Liver (tissue), 9 donors: ENCODE measurements around the gene SRSF2. TPM values are rescaled to one million over a fixed set of nuclear protein-coding genes. Genes with fewer than 3 reads are reported as not detected.

ENCODE experiments used
- DNase-seq: peaks from one replicate; pipeline ENCODE4 v3.0.0-alpha.2; 2017; ENCODE audit warnings: low spot score
- H3K27ac ChIP-seq, 2 donors: one replicate each; pipeline ENCODE4 v1.7.0; 2013; ENCODE audit warnings: inconsistent platforms in 2 of 2, low read length in 2 of 2, control low read depth in 1 of 2, low read depth in 1 of 2, mild to moderate bottlenecking in 1 of 2
- H3K27me3 ChIP-seq, 4 donors: one replicate each; pipeline versions ENCODE4 v1.6.1 to v1.7.0; 2013; ENCODE audit warnings: low read length in 3 of 4, inconsistent platforms in 1 of 4, mild to moderate bottlenecking in 1 of 4, moderate library complexity in 1 of 4; ENCODE audit not compliant: control insufficient read depth in 4 of 4, insufficient read depth in 4 of 4
- H3K36me3 ChIP-seq, 4 donors: one replicate each; pipeline versions ENCODE4 v1.6.1 to v1.7.0; 2013; ENCODE audit warnings: low read length in 3 of 4, mild to moderate bottlenecking in 3 of 4, low read depth in 1 of 4, moderate library complexity in 1 of 4; ENCODE audit not compliant: control insufficient read depth in 4 of 4, insufficient read depth in 3 of 4
- H3K4me1 ChIP-seq, 4 donors: one replicate each; pipeline versions ENCODE4 v1.6.1 to v1.7.0; 2013; ENCODE audit warnings: low read length in 3 of 4, mild to moderate bottlenecking in 3 of 4, moderate library complexity in 1 of 4; ENCODE audit not compliant: control insufficient read depth in 4 of 4, insufficient read depth in 4 of 4
- H3K4me3 ChIP-seq, 3 donors: one replicate each; pipeline versions ENCODE4 v1.6.1 to v1.7.0; 2013; ENCODE audit warnings: low read length in 3 of 3, control low read depth in 1 of 3, low read depth in 1 of 3, mild to moderate bottlenecking in 1 of 3
- H3K9ac ChIP-seq, 2 donors: one replicate each; pipeline ENCODE4 v1.7.0; 2013; ENCODE audit warnings: low read length in 2 of 2, mild to moderate bottlenecking in 2 of 2, moderate library complexity in 2 of 2, control low read depth in 1 of 2, low read depth in 1 of 2
- H3K9me3 ChIP-seq, 4 donors: one replicate each; pipeline versions ENCODE4 v1.6.1 to v1.7.0; 2013; ENCODE audit warnings: low read length in 3 of 4; ENCODE audit not compliant: control insufficient read depth in 4 of 4
- EGR1 ChIP-seq, 2 donors: IDR thresholded peaks; 2 replicates each; pipeline ENCODE4 v1.6.1; 2016 to 2018; ENCODE audit warnings: antibody characterized with exemption in 2 of 2, low read depth in 2 of 2
- FOXA1 ChIP-seq: IDR thresholded peaks from 2 replicates; pipeline ENCODE4 v1.6.1; 2016; ENCODE audit warnings: antibody characterized with exemption
- FOXA2 ChIP-seq: IDR thresholded peaks from 2 replicates; pipeline ENCODE4 v1.6.1; 2016; ENCODE audit warnings: antibody characterized with exemption
- GABPA ChIP-seq, 2 donors: IDR thresholded peaks in 1 of 2; conservative IDR thresholded peaks in 1 of 2; 2 replicates each; pipeline ENCODE4 v1.6.1; 2016; ENCODE audit warnings: antibody characterized with exemption in 2 of 2, mild to moderate bottlenecking in 1 of 2, moderate library complexity in 1 of 2
- HNF4A ChIP-seq, 2 donors: conservative IDR thresholded peaks; 2 replicates each; pipeline ENCODE4 v1.6.1; 2016; ENCODE audit warnings: antibody characterized with exemption in 2 of 2, mild to moderate bottlenecking in 2 of 2
- HNF4G ChIP-seq: IDR thresholded peaks from 2 replicates; pipeline ENCODE4 v1.6.1; 2016; ENCODE audit warnings: antibody characterized with exemption
- JUND ChIP-seq, 2 donors: IDR thresholded peaks; 2 replicates each; pipeline ENCODE4 v1.6.1; 2016; ENCODE audit warnings: antibody characterized with exemption in 2 of 2
- MAX ChIP-seq: IDR thresholded peaks from 2 replicates; pipeline ENCODE4 v1.6.1; 2016; ENCODE audit warnings: antibody characterized with exemption
- RXRA ChIP-seq, 2 donors: IDR thresholded peaks; 2 replicates each; pipeline ENCODE4 v1.6.1; 2017 to 2018; ENCODE audit warnings: antibody characterized with exemption in 2 of 2, mild to moderate bottlenecking in 1 of 2
- YY1 ChIP-seq: IDR thresholded peaks from 2 replicates; pipeline ENCODE4 v1.6.1; 2016; ENCODE audit warnings: antibody characterized with exemption, mild to moderate bottlenecking
- WGBS: extraction: QIAGEN DNeasy Blood & Tissue Kit; methylation state at CpG from one replicate; pipeline ENCODE4 v1.1.7; 2013; 5-methylcytosine and 5-hydroxymethylcytosine counted together
- polyA plus RNA-seq, 2 donors: library from polyadenylated mRNA; stranded (reverse) in 1 of 2; unstranded in 1 of 2; fragments of 200-250 nt in 1 of 2; fragments of >200 nt in 1 of 2; fragmentation: Nextera tagmentation in 1 of 2; extraction: Ambion mirVana in 1 of 2; gene quantifications; one replicate each; pipeline versions ENCODE4 v1.2.1 to v1.2.3, GENCODE V29; 2013 to 2015
- total RNA-seq, 2 donors: library from RNA; depleted of rRNA; stranded (reverse); fragments of >200 nt; gene quantifications; one replicate each; pipeline ENCODE4 v1.2.3, GENCODE V29; 2014
- TF ChIP-seq, protein P1 (sequence below): IDR thresholded peaks from 2 replicates; pipeline ENCODE4 v1.6.1; 2016; ENCODE audit warnings: antibody characterized with exemption
- TF ChIP-seq, protein P2 (sequence below): fragments of 150-350 bp; IDR thresholded peaks from 2 replicates; pipeline ENCODE4 v1.5.1; 2017; ENCODE audit warnings: improper control_type of control experiment, low read depth, low read length; ENCODE audit not compliant: missing input control
- TF ChIP-seq, protein P3 (sequence below): IDR thresholded peaks from 2 replicates; pipeline ENCODE4 v1.6.1; 2016; ENCODE audit warnings: antibody characterized with exemption
- donor health status: healthy.
- donor health status: healthy.
- donor health status: healthy.
- donor health status: healthy.
- donor health status: healthy.

SRSF2 gene
- total and polyA plus RNA-seq, 4 donors: 66.5 to 184 (median 150) TPM

- Histone ChIP-seq H3K36me3 (peaks cover 0 to 10% (median 5%) of the 10 kb centered on the region in 4 donors), H3K4me1 (peaks cover 0 to 1% (median 0%) of the 10 kb centered on the region in 4 donors), H3K4me3 (no peak overlapping the region), H3K9ac (no peak overlapping the region), H3K27me3 (no peaks in the 10 kb centered on the region), H3K27ac (no peak overlapping the region), H3K9me3 (no peaks in the 10 kb centered on the region)
- TF ChIP-seq, protein P1, sequence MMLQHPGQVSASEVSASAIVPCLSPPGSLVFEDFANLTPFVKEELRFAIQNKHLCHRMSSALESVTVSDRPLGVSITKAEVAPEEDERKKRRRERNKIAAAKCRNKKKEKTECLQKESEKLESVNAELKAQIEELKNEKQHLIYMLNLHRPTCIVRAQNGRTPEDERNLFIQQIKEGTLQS: no peak
- TF ChIP-seq YY1 (no peak), HNF4A (conservative IDR thresholded peaks at IDR 0.05) (no peak), EGR1 (IDR thresholded peaks at IDR 0.05; ENCODE audit: low read depth in 2 of 2) (no peak), MAX (no peak), GABPA (IDR thresholded peaks at IDR 0.05 in 1 of 2, conservative IDR thresholded peaks at IDR 0.05 in 1 of 2) (no peak), FOXA1 (no peak), FOXA2 (no peak)
- TF ChIP-seq, protein P2, sequence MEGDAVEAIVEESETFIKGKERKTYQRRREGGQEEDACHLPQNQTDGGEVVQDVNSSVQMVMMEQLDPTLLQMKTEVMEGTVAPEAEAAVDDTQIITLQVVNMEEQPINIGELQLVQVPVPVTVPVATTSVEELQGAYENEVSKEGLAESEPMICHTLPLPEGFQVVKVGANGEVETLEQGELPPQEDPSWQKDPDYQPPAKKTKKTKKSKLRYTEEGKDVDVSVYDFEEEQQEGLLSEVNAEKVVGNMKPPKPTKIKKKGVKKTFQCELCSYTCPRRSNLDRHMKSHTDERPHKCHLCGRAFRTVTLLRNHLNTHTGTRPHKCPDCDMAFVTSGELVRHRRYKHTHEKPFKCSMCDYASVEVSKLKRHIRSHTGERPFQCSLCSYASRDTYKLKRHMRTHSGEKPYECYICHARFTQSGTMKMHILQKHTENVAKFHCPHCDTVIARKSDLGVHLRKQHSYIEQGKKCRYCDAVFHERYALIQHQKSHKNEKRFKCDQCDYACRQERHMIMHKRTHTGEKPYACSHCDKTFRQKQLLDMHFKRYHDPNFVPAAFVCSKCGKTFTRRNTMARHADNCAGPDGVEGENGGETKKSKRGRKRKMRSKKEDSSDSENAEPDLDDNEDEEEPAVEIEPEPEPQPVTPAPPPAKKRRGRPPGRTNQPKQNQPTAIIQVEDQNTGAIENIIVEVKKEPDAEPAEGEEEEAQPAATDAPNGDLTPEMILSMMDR: no peak
- no peak for DNase-seq
- 76% methylated on average over 3 of the region's 3 CpGs for WGBS
Measured at GRCh38 chr17:76784926-76785325, 47.8 kb upstream of the SRSF2 start.

DNA sequence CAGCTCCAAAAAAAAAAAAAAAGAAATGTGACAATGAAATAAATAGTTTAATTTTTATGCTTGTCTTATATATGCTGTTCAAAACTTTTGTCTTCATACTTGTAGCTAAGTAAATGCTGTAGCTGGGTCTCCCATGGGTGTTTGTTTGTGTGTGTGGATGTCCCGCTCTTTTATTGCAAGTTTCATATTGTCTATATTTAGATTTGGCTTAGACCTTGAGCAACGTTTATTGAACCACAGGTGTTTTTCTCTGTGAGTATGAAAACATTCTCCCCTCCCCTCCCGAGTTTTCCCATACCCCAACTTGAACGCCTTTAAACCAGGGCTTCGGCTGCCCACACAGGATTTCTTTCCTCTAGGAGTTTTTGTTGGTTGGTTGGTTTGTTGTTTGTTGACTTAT lies 46.0 kb upstream of the SRSF2 start:
- no peaks in the 10 kb centered on the region for H3K27me3 ChIP-seq
- TF ChIP-seq YY1 (no peak), HNF4G (no peak), RXRA (IDR thresholded peaks at IDR 0.05) (no peak), FOXA2 (no peak), JUND (IDR thresholded peaks at IDR 0.05) (no peak)
- TF ChIP-seq, protein P3, sequence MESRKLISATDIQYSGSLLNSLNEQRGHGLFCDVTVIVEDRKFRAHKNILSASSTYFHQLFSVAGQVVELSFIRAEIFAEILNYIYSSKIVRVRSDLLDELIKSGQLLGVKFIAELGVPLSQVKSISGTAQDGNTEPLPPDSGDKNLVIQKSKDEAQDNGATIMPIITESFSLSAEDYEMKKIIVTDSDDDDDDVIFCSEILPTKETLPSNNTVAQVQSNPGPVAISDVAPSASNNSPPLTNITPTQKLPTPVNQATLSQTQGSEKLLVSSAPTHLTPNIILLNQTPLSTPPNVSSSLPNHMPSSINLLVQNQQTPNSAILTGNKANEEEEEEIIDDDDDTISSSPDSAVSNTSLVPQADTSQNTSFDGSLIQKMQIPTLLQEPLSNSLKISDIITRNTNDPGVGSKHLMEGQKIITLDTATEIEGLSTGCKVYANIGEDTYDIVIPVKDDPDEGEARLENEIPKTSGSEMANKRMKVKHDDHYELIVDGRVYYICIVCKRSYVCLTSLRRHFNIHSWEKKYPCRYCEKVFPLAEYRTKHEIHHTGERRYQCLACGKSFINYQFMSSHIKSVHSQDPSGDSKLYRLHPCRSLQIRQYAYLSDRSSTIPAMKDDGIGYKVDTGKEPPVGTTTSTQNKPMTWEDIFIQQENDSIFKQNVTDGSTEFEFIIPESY: no peak
- H3K4me3 ChIP-seq: no peak overlapping the region
- WGBS: 86% methylated on average over 5 of the region's 5 CpGs
- no peak for DNase-seq
- peaks cover 0 to 14% (median 9%) of the 10 kb centered on the region in 4 donors for H3K36me3 ChIP-seq
- H3K9me3 ChIP-seq: no peaks in the 10 kb centered on the region
- H3K27ac ChIP-seq: no peak overlapping the region
- no peaks in the 10 kb centered on the region for H3K4me1 ChIP-seq
- no peak overlapping the region for H3K9ac ChIP-seq
